Endothelial cell of umbilical vein (primary cell): ENCODE measurements around the gene BORA. TPM values are rescaled to one million over a fixed set of nuclear protein-coding genes. Genes with fewer than 3 reads are reported as not detected.

Experiments
- BruUV-seq: library from RNA; stranded (reverse); fragments of 400-500 nt; replicated peaks from 2 replicates; lab custom pipeline; 2021; lab: Mats Ljungman, UMichigan
- CTCF ChIA-PET: fragments of 300-600, 350-600 bp; sonication (Branson Sonifier 250); formaldehyde crosslinking; loops from one replicate; lab custom pipeline; 2021; ENCODE audit warnings: antibody characterized with exemption, inconsistent platforms; lab: Charles Lee
- POLR2A ChIA-PET: fragments of 300-600, 350-600 bp; sonication (Branson Sonifier 250); formaldehyde crosslinking; loops from one replicate; lab custom pipeline; 2021; ENCODE audit warnings: antibody characterized with exemption, inconsistent platforms; lab: Charles Lee
- DNase-seq: peaks from one replicate; pipeline ENCODE4 v3.0.0-alpha.2; 2011; ENCODE audit warnings: low read depth, low spot score
- FAIRE-seq: peaks from 2 replicates; lab custom pipeline; 2011; peaks lifted over from hg19 to GRCh38; lab: Jason Lieb, UNC
- H2AFZ ChIP-seq: 2 replicates; pipeline ENCODE4 v1.6.0; 2012; ENCODE audit warnings: low read depth, low read length, control low read depth, inconsistent platforms
- H3K27ac ChIP-seq: 2 replicates; pipeline ENCODE4 v1.5.1; 2011; ENCODE audit warnings: low read depth, mild to moderate bottlenecking, control low read depth, low read length, moderate library complexity; ENCODE audit not compliant: insufficient read depth
- H3K27me3 ChIP-seq, 2 experiments: 2 replicates each; pipeline versions ENCODE4 v1.6.0 to v1.6.1; 2011; ENCODE audit warnings: low read length in 2 of 2, mixed read lengths in 1 of 2; ENCODE audit not compliant: control insufficient read depth in 2 of 2, insufficient read depth in 2 of 2
- H3K36me3 ChIP-seq, 2 experiments: 2 replicates in 1 of 2; 3 replicates in 1 of 2; pipeline ENCODE4 v1.5.1; 2011; ENCODE audit warnings: low read length in 2 of 2, mild to moderate bottlenecking in 1 of 2, moderate library complexity in 1 of 2; ENCODE audit not compliant: control insufficient read depth in 2 of 2, insufficient read depth in 2 of 2; ENCODE audit errors: extremely low read depth in 1 of 2
- H3K4me1 ChIP-seq: 3 replicates; pipeline ENCODE4 v1.5.1; 2011; ENCODE audit warnings: mild to moderate bottlenecking, low read length; ENCODE audit not compliant: control insufficient read depth, insufficient read depth; ENCODE audit errors: extremely low read depth
- H3K4me2 ChIP-seq: 2 replicates; pipeline ENCODE4 v1.6.1; 2011; ENCODE audit warnings: low read length, control low read depth, mixed read lengths; ENCODE audit not compliant: insufficient read depth
- H3K4me3 ChIP-seq, 3 experiments: fragments of 200-600 bp in 1 of 3; sonication (generic), shearing (Covaris generic) in 1 of 3; replicated peaks in 1 of 3; 2 replicates each; pipeline ENCODE4 v1.5.1; 2011 to 2016; ENCODE audit warnings: control low read depth in 3 of 3, low read length in 3 of 3, mild to moderate bottlenecking in 2 of 3, inconsistent platforms in 1 of 3, low read depth in 1 of 3, moderate library complexity in 1 of 3; ENCODE audit not compliant: insufficient read depth in 1 of 3
- H3K79me2 ChIP-seq: 2 replicates; pipeline ENCODE4 v1.6.0; 2012; ENCODE audit warnings: low read length, inconsistent platforms; ENCODE audit not compliant: control insufficient read depth, insufficient read depth
- H3K9ac ChIP-seq: replicated peaks from 2 replicates; pipeline ENCODE3; 2011; ENCODE audit warnings: low read length, control low read depth; ENCODE audit not compliant: insufficient read depth; ENCODE audit errors: extremely low read depth
- H3K9me1 ChIP-seq: replicated peaks from 3 replicates; pipeline ENCODE4 v1.6.0; 2011; ENCODE audit warnings: mild to moderate bottlenecking, low read length; ENCODE audit not compliant: control insufficient read depth, insufficient read depth; ENCODE audit errors: extremely low read depth
- H3K9me3 ChIP-seq: replicated peaks from 2 replicates; pipeline ENCODE4 v1.5.1; 2012; ENCODE audit warnings: low read length, inconsistent platforms; ENCODE audit not compliant: control insufficient read depth, insufficient read depth
- H4K20me1 ChIP-seq: replicated peaks from 2 replicates; pipeline ENCODE3; 2011; ENCODE audit warnings: mild to moderate bottlenecking, low read length; ENCODE audit not compliant: control insufficient read depth, insufficient read depth; ENCODE audit errors: extremely low read depth
- CTCF ChIP-seq, 2 donors: IDR thresholded peaks; 1 replicate in 1 of 2; 2 replicates in 1 of 2; pipeline ENCODE4 v1.5.1; 2011; ENCODE audit warnings: low read length in 2 of 2, mild to moderate bottlenecking in 2 of 2, moderate library complexity in 2 of 2, control low read depth in 1 of 2, inconsistent platforms in 1 of 2, low read depth in 1 of 2; ENCODE audit not compliant: insufficient read depth in 1 of 2; ENCODE audit errors: extremely low read depth in 1 of 2
- FOS ChIP-seq: IDR thresholded peaks from 2 replicates; pipeline ENCODE4 v1.6.1; 2011; ENCODE audit warnings: mild to moderate bottlenecking, low read length, moderate library complexity, borderline replicate concordance; ENCODE audit not compliant: insufficient read depth
- GATA2 ChIP-seq: IDR thresholded peaks from 2 replicates; pipeline ENCODE4 v1.7.0; 2011; ENCODE audit warnings: low read depth, mild to moderate bottlenecking, moderate library complexity, mixed read lengths, low read length; ENCODE audit not compliant: insufficient read length, insufficient read depth
- JUN ChIP-seq: IDR thresholded peaks from 2 replicates; pipeline ENCODE4 v1.6.1; 2011; ENCODE audit warnings: borderline replicate concordance, low read depth; ENCODE audit not compliant: insufficient read length, insufficient read depth
- MAX ChIP-seq: IDR thresholded peaks from 2 replicates; pipeline ENCODE4 v1.6.1; 2011; ENCODE audit not compliant: insufficient read depth, insufficient read length
- MYC ChIP-seq: IDR thresholded peaks from one replicate; pipeline ENCODE4 v1.6.1; 2011; ENCODE audit warnings: mild to moderate bottlenecking, low read depth, low read length
- POLR2A ChIP-seq: IDR thresholded peaks from 2 replicates; pipeline ENCODE4 v1.6.1; 2012; ENCODE audit warnings: low read depth, mild to moderate bottlenecking, control low read depth, low read length
- dilution Hi-C: fragments of 300-500 bp; cut with MboI; formaldehyde crosslinking; loops from one replicate; pipeline ENCODE4 v1.15.0; 2019; ENCODE audit warnings: low sequenced_read_pairs; ENCODE audit not compliant: extremely low pct_ligation_motif_present
- intact Hi-C: fragments of 100-400 bp; cut with micrococcal nuclease; formaldehyde crosslinking; loops from one replicate; pipeline ENCODE4 v1.10.0; 2022
- polyA plus RNA-seq, 4 experiments: library from polyadenylated mRNA; depleted of rRNA in 3 of 4; stranded (reverse) in 3 of 4; unstranded in 1 of 4; fragments of >200 nt; gene quantifications; 2 replicates each; pipeline versions ENCODE4 v1.2.1 to v1.2.3, GENCODE V29; 2011 to 2012; ENCODE audit warnings: missing spikeins in 1 of 4
- total RNA-seq: library from RNA; stranded (reverse); gene quantifications from 2 replicates; pipeline ENCODE4 v1.2.3, GENCODE V29; 2021

The BORA gene
- total and polyA plus RNA-seq, 2 donors (not counting 3 experiments of a cell fraction or from before 2014, with no cell fraction given), result 3.2 to 11.2 TPM

GRCh38 chr13:72680353-72680752, 47.4 kb upstream of the BORA start:
- dilution Hi-C loops (no loop called here), intact Hi-C loops (no loop called here)
- Histone ChIP-seq H3K79me2 (no peaks in the 10 kb centered on the region), H3K4me2 (no peak overlapping the region), H3K9me3 (no peaks in the 10 kb centered on the region), H3K9ac (no peak overlapping the region), H3K9me1 (no peaks in the 10 kb centered on the region), H3K4me3 (no peak overlapping the region), H4K20me1 (no peaks in the 10 kb centered on the region), H3K27me3 (peaks cover 2 to 3% of the 10 kb centered on the region in 2 experiments), H3K27ac (no peak overlapping the region), H3K36me3 (no peaks in the 10 kb centered on the region), H3K4me1 (no peaks in the 10 kb centered on the region), H2AFZ (no peak overlapping the region)
- no TSS peak for BruUV-seq
- no peak for FAIRE-seq
- TF ChIP-seq MAX, result no peak
- no peak for DNase-seq
- POLR2A ChIA-PET, result no interaction called here
- CTCF ChIA-PET, result interaction anchor here (0.9 kb wide), 1 partner anchor 16 kb away, joined by 3 read pairs; no protein-coding TSS in a partner anchor

GRCh38 chr13:72686766-72687165, 41.0 kb upstream of the BORA start:
- no TSS peak for BruUV-seq
- H3K36me3 ChIP-seq, result no peaks in the 10 kb centered on the region
- H3K9ac ChIP-seq, result no peak overlapping the region
- DNase-seq (no peak), FAIRE-seq (no peak)
- no peaks in the 10 kb centered on the region for H3K9me1 ChIP-seq
- dilution Hi-C loops (no loop called here), intact Hi-C loops (no loop called here)
- H2AFZ ChIP-seq, result no peak overlapping the region
- TF ChIP-seq FOS, result no peak
- no peak for TF ChIP-seq POLR2A
- no peak for TF ChIP-seq JUN
- no peak for TF ChIP-seq MYC
- no peak for TF ChIP-seq GATA2
- TF ChIP-seq CTCF (IDR thresholded peaks at IDR 0.05; ENCODE audit: extremely low read depth in 1 of 2, insufficient read depth in 1 of 2, low read depth in 1 of 2, low read length in 2 of 2), result no peak
- TF ChIP-seq MAX, result no peak
- H3K27me3 ChIP-seq, result peaks cover 14 to 17% of the 10 kb centered on the region in 2 experiments
- no peaks in the 10 kb centered on the region for H4K20me1 ChIP-seq
- H3K4me1 ChIP-seq, result peaks cover 3% of the 10 kb centered on the region
- H3K9me3 ChIP-seq, result no peaks in the 10 kb centered on the region
- H3K4me2 ChIP-seq, result no peak overlapping the region
- POLR2A ChIA-PET, result no interaction called here
- CTCF ChIA-PET, result interaction anchor here (0.9 to 2.7 kb wide), 4 partner anchors 12 to 44 kb away, joined by 3 to 11 read pairs (median 4); no protein-coding TSS in a partner anchor
- H3K4me3 ChIP-seq, result no peak overlapping the region
- no peak overlapping the region for H3K27ac ChIP-seq
- no peaks in the 10 kb centered on the region for H3K79me2 ChIP-seq
